Mesodermal cell (in vitro differentiated cells): ENCODE data around the gene HEATR5A.
"Not testable (repeated sequence)": the region's sequence is repeated elsewhere in the genome, so short reads cannot be mapped to it uniquely, and the experiment has no call there.

Experiments
- H3K27ac ChIP-seq: 2 replicates; pipeline ENCODE4 v1.7.0; 2013; ENCODE audit warnings: mild to moderate bottlenecking, low read depth, low read length, moderate library complexity; ENCODE audit not compliant: severe bottlenecking
- H3K36me3 ChIP-seq: 2 replicates; pipeline ENCODE4 v1.7.1; 2013; ENCODE audit warnings: mild to moderate bottlenecking, low read length, moderate library complexity; ENCODE audit not compliant: control insufficient read depth, insufficient read depth
- H3K4me1 ChIP-seq: one replicate; pipeline ENCODE4 v1.7.1; 2013; ENCODE audit warnings: mild to moderate bottlenecking, low read length; ENCODE audit not compliant: insufficient read depth, control insufficient read depth, poor library complexity, severe bottlenecking
- H3K4me3 ChIP-seq: 2 replicates; pipeline ENCODE4 v1.7.0; 2013; ENCODE audit warnings: low read length, control low read depth, mild to moderate bottlenecking; ENCODE audit not compliant: insufficient read depth, poor library complexity, severe bottlenecking; ENCODE audit errors: extremely low read depth
- H3K9me3 ChIP-seq: 2 replicates; pipeline ENCODE4 v1.7.1; 2013; ENCODE audit warnings: mild to moderate bottlenecking, low read length, moderate library complexity; ENCODE audit not compliant: control insufficient read depth
- WGBS, 2 experiments: methylation state at CpG; one replicate each; pipeline ENCODE4 v1.1.5; 2013; ENCODE audit warnings: missing lambda C conversion rate in 2 of 2; ENCODE audit not compliant: insufficient coverage in 2 of 2; 5-methylcytosine and 5-hydroxymethylcytosine counted together

HEATR5A gene

DNA sequence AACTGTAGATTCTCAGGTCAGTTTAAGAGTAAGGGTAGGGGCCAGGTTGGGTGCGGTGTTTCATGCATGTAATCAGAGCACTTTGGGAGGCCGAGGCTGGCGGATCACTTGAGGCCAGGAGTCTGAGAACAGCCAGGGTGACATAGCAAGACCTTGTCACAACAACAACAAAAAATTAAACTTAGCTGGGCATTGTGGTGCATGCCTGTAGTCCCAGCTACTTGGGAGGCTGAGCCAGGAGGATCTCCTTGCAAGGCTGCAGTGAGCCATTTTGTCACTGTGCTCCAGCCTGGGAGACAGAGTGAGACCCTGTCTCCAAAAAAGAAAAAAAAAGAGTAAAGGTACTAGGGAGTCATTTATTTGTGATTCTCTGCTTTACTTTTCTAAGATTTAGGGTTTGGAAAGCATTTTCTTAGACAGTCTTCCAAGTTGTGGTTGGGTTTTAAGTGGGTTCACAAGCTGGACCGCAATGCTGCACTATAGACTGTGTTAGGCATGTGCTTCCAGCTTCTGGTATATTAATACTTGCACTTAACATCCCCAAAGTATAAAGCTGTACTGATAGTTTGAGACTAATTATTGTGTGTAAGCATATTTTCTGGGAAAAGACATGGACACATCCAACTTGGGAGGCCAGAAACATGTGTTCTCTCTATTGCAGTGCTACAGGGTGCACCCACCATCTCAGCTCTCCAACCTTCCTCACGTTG, 163.7 kb downstream of the HEATR5A start:
- H3K4me3 ChIP-seq = no peak overlapping the region
- H3K27ac ChIP-seq = no peak overlapping the region
- WGBS, 2 experiments = 100% methylated on average over 2 of the region's 5 CpGs
- H3K36me3 ChIP-seq = no peaks in the 10 kb centered on the region
- no peaks in the 10 kb centered on the region for H3K9me3 ChIP-seq
- H3K4me1 ChIP-seq = no peaks in the 10 kb centered on the region

DNA sequence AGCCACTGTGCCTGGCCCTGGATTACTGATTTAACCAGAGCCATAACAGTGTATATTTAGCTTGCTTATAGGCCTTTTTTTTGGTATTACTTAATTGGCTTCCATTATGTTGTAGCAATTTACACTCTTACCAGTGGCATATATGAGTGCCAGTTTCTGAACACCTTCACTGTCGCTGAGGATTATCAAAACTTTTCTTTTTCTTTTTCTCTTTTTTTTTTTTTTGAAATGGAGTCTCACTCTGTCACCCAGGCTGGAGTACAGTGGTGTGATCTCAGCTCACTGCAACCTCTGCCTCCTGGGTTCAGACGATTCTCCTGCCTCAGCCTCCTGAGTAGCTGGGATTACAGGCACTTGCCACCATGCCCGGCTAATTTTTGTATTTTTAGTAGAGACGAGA, 164.4 kb downstream of the HEATR5A start:
- H3K4me3 ChIP-seq, H3K36me3 ChIP-seq, H3K9me3 ChIP-seq, H3K27ac ChIP-seq, H3K4me1 ChIP-seq: not testable (repeated sequence)
- 84 to 87% methylated on average over 2 to 3 of the region's 4 CpGs for WGBS, 2 experiments

- Histone ChIP-seq H3K4me3 (no peak overlapping the region), H3K27ac (no peak overlapping the region), H3K9me3 (no peaks in the 10 kb centered on the region), H3K36me3 (no peaks in the 10 kb centered on the region), H3K4me1 (no peaks in the 10 kb centered on the region)
- WGBS, 2 experiments = 100% methylated on average over 1 of the region's 2 CpGs; no CpG with 5 or more reads in 1 of the 2 experiments
Observed at GRCh38 chr14:31255286-31255685, 165.1 kb downstream of the HEATR5A start.

- Histone ChIP-seq H3K4me1 (no peaks in the 10 kb centered on the region), H3K9me3 (no peaks in the 10 kb centered on the region), H3K4me3 (no peak overlapping the region), H3K36me3 (no peaks in the 10 kb centered on the region), H3K27ac (no peak overlapping the region)
- 86 to 93% methylated on average over 3 to 5 of the region's 9 CpGs for WGBS, 2 experiments
Observed at GRCh38 chr14:31253746-31254471, 166.4 kb downstream of the HEATR5A start.

- Histone ChIP-seq H3K4me1 (no peaks in the 10 kb centered on the region), H3K4me3 (no peak overlapping the region), H3K36me3 (no peaks in the 10 kb centered on the region), H3K27ac (no peak overlapping the region), H3K9me3 (no peaks in the 10 kb centered on the region)
- 67 to 83% methylated on average over 1 of the region's 1 CpG for WGBS, 2 experiments
Observed at GRCh38 chr14:31252865-31253264, 167.5 kb downstream of the HEATR5A start.

DNA sequence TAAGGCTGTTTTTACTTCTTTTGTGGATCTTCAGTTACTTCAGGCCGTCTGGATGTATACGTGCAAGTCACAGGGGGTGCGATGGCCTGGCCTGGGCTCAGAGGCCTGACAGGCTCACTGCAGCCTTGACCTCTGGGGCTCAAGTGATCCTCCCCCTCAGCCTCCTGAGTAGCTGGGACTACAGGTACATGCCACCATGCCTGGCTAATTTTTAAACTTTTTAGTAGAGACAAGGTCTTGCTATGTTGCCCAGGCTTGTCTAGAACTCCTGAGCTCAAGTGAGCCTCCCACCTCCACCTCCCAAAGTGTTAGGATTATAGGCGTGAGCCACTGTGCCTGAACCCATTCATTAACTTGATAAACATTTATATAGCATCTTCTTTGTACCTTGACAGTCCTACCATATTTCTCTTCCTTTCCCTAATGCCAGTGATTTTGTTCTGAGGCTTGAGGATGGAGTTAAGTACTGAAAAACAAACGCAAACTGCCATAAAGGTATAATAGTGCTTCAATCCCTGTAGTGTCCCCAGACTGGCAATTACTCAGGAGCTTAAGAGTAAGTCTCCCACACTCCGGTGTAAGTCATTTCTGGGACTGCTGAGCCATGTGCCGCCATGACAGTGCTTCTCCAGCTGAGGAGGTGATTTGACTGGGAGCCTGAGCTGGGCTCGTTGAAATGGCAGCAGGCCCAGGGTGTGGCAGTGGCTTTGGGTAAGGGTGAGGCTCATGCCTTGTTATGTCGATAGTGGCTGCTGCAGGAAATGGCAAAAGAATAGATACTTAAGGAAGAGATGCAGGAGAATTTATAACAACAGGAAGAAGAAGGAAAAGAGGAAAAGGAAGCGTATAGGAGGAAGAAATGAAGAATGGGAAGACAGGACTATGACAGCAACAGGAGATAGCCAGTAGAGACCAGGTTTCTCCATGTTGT, 169.1 kb downstream of the HEATR5A start:
- H3K27ac ChIP-seq = no peak overlapping the region
- H3K36me3 ChIP-seq = no peaks in the 10 kb centered on the region
- no peaks in the 10 kb centered on the region for H3K9me3 ChIP-seq
- no peaks in the 10 kb centered on the region for H3K4me1 ChIP-seq
- no peak overlapping the region for H3K4me3 ChIP-seq
- WGBS, 2 experiments = 78 to 93% methylated on average over 7 to 8 of the region's 10 CpGs

DNA sequence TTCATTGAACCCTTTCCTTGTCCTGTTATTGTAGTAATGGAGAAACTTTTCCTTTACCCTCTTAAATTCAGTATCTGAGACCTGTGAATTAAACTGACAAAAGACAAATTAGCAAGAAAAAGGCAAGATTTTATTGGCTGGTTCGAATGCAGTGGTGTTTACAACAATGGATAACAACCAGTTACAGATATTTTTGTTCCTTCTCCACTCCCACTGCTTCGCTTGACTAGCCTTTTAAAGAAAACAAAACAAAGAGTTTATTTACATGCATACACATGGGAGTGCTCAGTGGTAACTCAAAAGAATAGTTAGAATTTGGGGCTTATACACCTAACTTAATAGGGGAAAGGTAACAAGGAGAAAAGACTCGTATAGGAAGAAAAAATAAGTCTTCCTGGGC, 175.7 kb downstream of the HEATR5A start:
- Histone ChIP-seq H3K4me3 (no peak overlapping the region), H3K27ac (no peak overlapping the region)
- WGBS, 2 experiments = 71 to 100% methylated on average over 1 of the region's 3 CpGs

DNA sequence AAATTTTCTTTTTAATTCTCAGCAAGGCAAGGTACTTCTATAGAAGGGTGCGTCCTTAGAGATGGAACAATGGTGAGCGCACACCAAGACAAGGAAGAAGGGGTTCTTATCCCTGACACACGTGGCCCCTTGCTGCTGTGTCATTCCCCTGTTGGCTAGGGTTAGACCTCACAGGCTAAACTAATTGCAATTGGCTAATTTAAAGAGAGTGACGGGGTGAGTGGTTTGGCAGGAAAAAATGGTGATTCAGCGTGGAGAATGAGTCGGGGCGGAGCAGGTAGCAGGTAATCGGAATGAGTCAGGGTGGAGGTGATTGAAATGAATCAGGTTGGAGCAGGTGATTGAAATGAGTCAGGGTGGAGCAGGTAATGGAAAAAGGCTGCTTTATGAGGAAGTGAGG, 176.5 kb downstream of the HEATR5A start:
- Histone ChIP-seq H3K4me3 (no peak overlapping the region), H3K36me3 (no peaks in the 10 kb centered on the region), H3K4me1 (no peaks in the 10 kb centered on the region), H3K9me3 (no peaks in the 10 kb centered on the region), H3K27ac (no peak overlapping the region)
- WGBS, 2 experiments = 85 to 92% methylated on average over 8 of the region's 8 CpGs

More for the DNA sequence above, 175.7 kb downstream of the HEATR5A start:
- no peaks in the 10 kb centered on the region for H3K9me3 ChIP-seq
- H3K4me1 ChIP-seq = no peaks in the 10 kb centered on the region
- H3K36me3 ChIP-seq = no peaks in the 10 kb centered on the region

DNA sequence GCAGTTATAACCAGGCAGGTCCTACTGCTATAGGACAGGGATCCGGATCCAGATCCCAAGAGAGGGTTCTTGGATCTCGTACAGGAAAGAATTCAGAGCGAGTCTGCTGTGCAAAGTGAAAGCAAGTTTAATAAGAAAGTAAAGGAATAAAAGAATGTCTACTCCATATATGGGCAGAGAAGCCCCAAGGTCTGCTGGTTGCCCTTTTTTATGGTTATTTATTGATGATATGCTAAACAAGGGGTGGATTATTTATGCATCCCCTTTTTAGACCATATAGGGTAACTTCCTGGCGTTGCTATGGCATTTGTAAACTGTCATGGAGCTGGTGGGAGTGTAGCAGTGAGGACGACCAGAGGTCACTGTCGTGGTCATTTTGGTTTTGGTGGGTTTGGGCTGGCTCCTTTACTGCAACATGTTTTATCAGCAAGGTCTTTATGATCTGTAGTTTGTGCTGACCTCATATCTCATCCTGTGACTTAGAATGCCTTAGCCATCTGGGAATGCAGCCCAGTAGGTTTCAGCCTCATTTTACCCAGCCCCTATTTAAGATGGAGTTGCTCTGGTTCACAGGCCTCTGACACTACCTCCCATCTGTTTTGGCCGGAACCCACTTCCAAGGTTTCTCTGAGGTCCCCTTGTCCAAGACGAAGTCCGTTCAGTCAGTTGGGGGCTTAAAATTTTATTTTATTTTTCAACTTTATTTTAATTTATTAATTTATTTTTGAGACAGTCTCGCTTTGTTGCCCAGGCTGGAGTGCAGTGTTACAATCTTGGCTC, 178.0 kb downstream of the HEATR5A start:
- not testable (repeated sequence) for H3K4me1 ChIP-seq, H3K27ac ChIP-seq, H3K36me3 ChIP-seq, H3K9me3 ChIP-seq, H3K4me3 ChIP-seq
- WGBS, 2 experiments = 90 to 97% methylated on average over 3 to 5 of the region's 10 CpGs
